ENCODE measurements around the gene SLC12A5.

Gene SLC12A5

DNA sequence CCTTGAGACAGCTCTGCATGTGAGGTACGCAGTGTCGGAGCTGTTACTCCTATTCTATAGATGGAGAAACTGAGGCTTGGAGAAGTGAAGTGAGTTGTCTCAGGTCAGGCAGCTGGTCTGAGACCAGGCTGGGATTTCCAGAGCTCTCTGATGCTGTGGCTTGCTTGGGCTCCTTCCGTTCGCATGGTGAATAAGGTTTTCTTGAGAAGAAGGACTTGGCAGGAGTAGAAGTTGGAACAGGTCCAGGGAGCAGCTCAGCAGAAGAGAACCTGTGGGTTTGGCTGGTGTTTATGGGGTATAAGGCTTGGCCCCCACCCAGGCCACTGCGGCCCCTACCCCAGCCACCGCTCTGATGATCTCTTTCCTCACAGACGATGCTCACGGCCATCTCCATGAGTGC is 7.4 kb downstream of the SLC12A5 start:
- H3K4me2 ChIP-seq = no peak overlapping the region
- H3K9me3 ChIP-seq = no peaks in the 10 kb centered on the region
- peaks cover 80% of the 10 kb centered on the region for H4K20me1 ChIP-seq
- no peak for TF ChIP-seq Cebpa-rat (IDR thresholded peaks at IDR 0.05)
- H3K4me3 ChIP-seq = no peak overlapping the region
- peaks cover 2% of the 10 kb centered on the region; the same call in 1 of the 2 replicates for H3K4me1 ChIP-seq
- H3K27ac ChIP-seq = no peak overlapping the region
- H3K27me3 ChIP-seq = peaks cover 23% of the 10 kb centered on the region
- H3K36me3 ChIP-seq = no peaks in the 10 kb centered on the region
- H3K9ac ChIP-seq = no peak overlapping the region

DNA sequence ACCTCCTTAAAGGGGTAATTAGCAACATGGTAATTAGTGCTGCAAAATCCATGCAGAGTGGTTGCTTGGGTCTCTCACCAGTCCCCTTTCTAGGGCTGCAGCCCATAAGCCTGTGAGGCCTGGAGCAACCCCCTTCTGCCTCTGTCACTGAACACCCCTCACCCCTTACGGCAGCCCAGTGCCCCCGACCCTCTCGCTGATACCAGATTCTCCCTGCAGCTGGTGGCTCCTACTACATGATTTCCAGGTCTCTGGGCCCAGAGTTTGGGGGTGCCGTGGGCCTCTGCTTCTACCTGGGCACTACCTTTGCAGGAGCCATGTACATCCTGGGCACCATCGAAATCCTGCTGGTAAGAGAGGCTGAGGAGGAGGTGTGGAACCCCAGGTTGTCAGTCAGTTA is 8.0 kb downstream of the SLC12A5 start:
- no peak overlapping the region for H3K27ac ChIP-seq
- no peaks in the 10 kb centered on the region for H3K9me3 ChIP-seq
- H3K27me3 ChIP-seq = peaks cover 17% of the 10 kb centered on the region
- peaks cover 80% of the 10 kb centered on the region for H4K20me1 ChIP-seq
- no peaks in the 10 kb centered on the region for H3K4me1 ChIP-seq
- H3K9ac ChIP-seq = no peak overlapping the region
- TF ChIP-seq Cebpa-rat (IDR thresholded peaks at IDR 0.05) = no peak
- H3K4me2 ChIP-seq = no peak overlapping the region
- H3K36me3 ChIP-seq = no peaks in the 10 kb centered on the region
- H3K4me3 ChIP-seq = no peak overlapping the region

DNA sequence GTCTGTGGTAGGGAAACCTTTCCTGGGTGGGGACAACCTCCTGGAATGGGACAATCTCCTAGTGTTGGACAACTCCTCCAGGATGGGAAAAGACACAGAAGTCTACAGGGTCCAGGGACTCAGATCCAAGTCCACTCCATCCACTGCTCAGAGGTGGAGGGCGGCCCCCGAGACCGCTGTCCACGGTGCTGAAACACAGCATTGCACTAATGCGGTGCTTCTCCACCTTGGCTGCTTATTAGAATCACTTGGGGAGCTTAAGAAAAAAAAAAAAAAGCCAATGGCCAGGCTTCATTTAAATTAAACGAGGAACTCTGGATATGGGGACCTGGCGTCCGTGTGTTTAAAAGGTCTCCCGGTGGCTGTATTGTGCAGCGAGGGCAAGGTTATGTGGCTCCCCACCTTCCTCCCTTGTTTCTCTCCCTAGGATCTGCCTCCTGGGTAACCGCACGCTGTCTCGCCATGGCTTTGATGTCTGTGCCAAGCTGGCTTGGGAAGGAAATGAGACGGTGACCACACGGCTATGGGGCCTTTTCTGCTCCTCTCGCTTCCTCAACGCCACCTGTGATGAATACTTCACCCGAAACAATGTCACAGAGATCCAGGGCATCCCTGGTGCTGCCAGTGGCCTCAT is 12.0 kb downstream of the SLC12A5 start:
- no peak overlapping the region for H3K9ac ChIP-seq
- TF ChIP-seq Cebpa-rat (IDR thresholded peaks at IDR 0.05) = no peak

DNA sequence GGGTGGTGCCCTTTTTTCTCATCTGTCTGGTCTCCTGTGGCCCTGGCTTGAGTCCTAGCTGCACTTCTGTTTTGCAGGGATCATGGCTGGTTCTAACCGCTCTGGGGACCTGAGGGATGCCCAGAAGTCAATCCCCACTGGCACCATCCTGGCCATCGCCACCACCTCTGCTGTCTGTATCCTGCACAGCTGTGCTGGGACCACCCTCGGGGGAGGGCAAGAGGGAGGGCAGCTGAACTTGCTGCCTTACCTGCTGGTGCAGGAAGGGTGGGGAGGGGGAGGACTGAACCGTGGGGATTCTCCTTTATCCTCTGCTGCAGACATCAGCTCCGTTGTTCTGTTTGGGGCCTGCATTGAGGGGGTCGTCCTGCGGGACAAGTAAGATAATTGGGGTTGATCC is 14.5 kb downstream of the SLC12A5 start:
- H3K4me1 ChIP-seq = 0 out of 2 replicates have a peak, but pooled peaks cover 4% of the 10 kb centered on the region
- no peaks in the 10 kb centered on the region for H3K36me3 ChIP-seq
- H4K20me1 ChIP-seq = peaks cover 53% of the 10 kb centered on the region
- H3K27ac ChIP-seq = no peak overlapping the region
- no peak overlapping the region for H3K9ac ChIP-seq
- H3K27me3 ChIP-seq = no peaks in the 10 kb centered on the region
- H3K4me3 ChIP-seq = no peak overlapping the region
- no peak for TF ChIP-seq Cebpa-rat (IDR thresholded peaks at IDR 0.05)
- no peak overlapping the region for H3K4me2 ChIP-seq
- no peaks in the 10 kb centered on the region for H3K9me3 ChIP-seq

More for the DNA sequence above, 12.0 kb downstream of the SLC12A5 start:
- Histone ChIP-seq H3K27ac (no peak overlapping the region), H3K4me1 (0 out of 2 replicates have a peak, but pooled peaks cover 4% of the 10 kb centered on the region), H3K4me3 (no peak overlapping the region), H3K4me2 (no peak overlapping the region), H3K9me3 (no peaks in the 10 kb centered on the region), H4K20me1 (peaks cover 69% of the 10 kb centered on the region), H3K36me3 (no peaks in the 10 kb centered on the region), H3K27me3 (no peaks in the 10 kb centered on the region)

DNA sequence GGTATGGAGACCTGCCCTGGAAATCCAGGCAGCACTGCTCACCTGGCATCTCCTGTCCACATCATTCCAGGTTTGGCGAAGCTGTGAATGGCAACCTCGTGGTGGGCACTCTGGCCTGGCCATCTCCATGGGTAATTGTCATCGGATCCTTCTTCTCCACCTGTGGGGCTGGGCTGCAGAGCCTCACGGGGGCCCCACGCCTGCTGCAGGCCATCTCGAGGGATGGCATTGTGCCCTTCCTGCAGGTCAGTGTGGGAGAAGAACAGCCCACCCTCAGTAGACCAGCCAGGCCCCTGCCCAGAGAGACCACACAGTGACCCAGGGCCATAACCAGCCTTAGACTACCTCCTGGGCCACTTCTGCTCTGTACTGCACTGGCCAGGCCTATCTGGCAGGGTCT is 15.9 kb downstream of the SLC12A5 start:
- Histone ChIP-seq H3K4me3 (no peak overlapping the region), H3K27me3 (no peaks in the 10 kb centered on the region), H3K9me3 (no peaks in the 10 kb centered on the region), H3K9ac (no peak overlapping the region), H4K20me1 (peaks cover 52% of the 10 kb centered on the region), H3K36me3 (no peaks in the 10 kb centered on the region), H3K27ac (no peak overlapping the region), H3K4me2 (no peak overlapping the region), H3K4me1 (0 out of 2 replicates have a peak, but pooled peaks cover 4% of the 10 kb centered on the region)
- no peak for TF ChIP-seq Cebpa-rat (IDR thresholded peaks at IDR 0.05)

DNA sequence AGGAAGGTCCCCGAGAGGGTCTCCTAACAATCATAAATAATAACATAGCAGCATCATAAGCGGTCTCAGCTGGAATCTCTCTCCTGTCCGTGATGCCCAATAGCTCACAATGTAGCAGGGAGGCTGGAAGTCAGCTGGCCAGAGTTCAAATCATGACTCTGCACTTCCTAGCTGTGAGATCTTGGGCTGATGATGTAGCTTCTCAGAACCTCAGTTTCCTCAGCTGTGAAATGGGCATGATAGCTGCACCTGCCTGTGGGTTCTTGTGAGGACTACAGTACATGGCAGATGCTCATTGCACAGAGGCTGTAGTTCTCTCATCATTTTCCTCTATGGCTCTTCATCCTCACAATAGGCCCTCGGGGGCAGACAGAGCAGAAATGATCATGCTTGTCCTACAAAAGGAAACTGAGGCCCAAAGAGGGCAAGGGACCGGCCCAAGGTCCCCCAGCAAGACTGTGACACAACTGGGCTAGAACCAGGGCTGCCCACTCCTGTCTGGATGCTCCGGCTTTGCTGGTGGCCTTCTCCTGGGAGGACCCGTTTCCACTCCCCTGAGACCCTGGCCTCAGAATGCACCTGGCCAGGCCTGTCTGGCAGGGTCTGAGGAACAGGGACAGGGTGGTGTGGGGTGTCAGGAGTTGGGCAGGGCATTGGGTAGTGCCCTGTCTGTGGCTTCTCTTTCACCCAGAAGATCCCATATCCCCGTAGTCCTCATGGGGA is 17.7 kb downstream of the SLC12A5 start:
- no peaks in the 10 kb centered on the region for H3K9me3 ChIP-seq
- no peak overlapping the region for H3K9ac ChIP-seq
- no peak overlapping the region for H3K4me3 ChIP-seq
- peaks cover 34% of the 10 kb centered on the region; the same call in 1 of the 2 replicates for H4K20me1 ChIP-seq
- TF ChIP-seq Cebpa-rat (IDR thresholded peaks at IDR 0.05) = no peak
- H3K27me3 ChIP-seq = no peaks in the 10 kb centered on the region
- H3K4me1 ChIP-seq = 0 out of 2 replicates have a peak, but pooled peaks cover 4% of the 10 kb centered on the region
- H3K4me2 ChIP-seq = no peak overlapping the region
- H3K36me3 ChIP-seq = no peaks in the 10 kb centered on the region
- H3K27ac ChIP-seq = no peak overlapping the region

DNA sequence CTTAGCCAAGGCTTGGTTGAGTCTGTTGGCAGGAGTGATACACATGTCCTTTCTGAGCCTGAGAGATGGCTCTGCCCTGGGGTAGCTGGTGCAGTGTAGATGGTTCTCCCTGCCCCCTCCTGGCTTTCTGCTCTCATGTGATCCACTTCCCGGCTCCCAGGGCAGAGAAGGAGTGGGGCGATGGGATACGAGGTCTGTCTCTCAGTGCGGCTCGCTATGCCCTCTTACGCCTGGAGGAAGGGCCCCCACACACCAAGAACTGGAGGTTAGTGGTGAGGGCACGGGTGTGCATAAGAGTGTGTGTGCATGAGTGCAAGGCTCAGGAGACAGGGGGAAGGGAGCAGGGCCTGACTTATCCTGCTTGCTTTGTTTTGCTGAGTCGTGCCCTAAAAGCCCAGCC is 18.8 kb downstream of the SLC12A5 start:
- Histone ChIP-seq H3K9me3 (no peaks in the 10 kb centered on the region), H3K27ac (no peak overlapping the region), H3K27me3 (no peaks in the 10 kb centered on the region), H3K4me2 (no peak overlapping the region), H3K36me3 (no peaks in the 10 kb centered on the region), H4K20me1 (peaks cover 25% of the 10 kb centered on the region; the same call in 1 of the 2 replicates), H3K4me3 (no peak overlapping the region), H3K4me1 (0 out of 2 replicates have a peak, but pooled peaks cover 4% of the 10 kb centered on the region), H3K9ac (no peak overlapping the region)
- TF ChIP-seq Cebpa-rat (IDR thresholded peaks at IDR 0.05) = no peak

DNA sequence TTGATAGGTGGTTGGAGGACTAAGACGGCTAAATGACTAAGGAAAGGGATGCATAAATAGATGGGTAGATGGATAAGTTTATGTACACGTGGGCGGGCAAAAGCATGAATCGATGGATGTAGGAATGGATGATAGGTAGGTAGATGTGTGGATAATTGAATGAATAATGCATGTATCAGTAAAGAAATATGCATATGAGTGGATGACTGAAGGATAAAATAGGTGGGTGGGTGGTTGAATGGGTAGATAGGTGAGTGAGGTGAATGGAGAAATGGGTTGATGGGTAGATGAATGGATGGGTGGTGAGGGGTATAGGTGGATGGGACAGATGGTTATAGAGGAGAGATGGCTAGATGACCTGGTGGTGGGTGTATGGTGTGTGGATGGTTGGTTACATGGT is 20.2 kb downstream of the SLC12A5 start:
- Histone ChIP-seq H3K27ac (no peak overlapping the region), H3K9ac (no peak overlapping the region), H3K4me1 (0 out of 2 replicates have a peak, but pooled peaks cover 4% of the 10 kb centered on the region), H4K20me1 (peaks cover 24% of the 10 kb centered on the region; the same call in 1 of the 2 replicates), H3K4me2 (no peak overlapping the region), H3K27me3 (no peaks in the 10 kb centered on the region), H3K4me3 (no peak overlapping the region), H3K9me3 (no peaks in the 10 kb centered on the region), H3K36me3 (no peaks in the 10 kb centered on the region)
- no peak for TF ChIP-seq Cebpa-rat (IDR thresholded peaks at IDR 0.05)

DNA sequence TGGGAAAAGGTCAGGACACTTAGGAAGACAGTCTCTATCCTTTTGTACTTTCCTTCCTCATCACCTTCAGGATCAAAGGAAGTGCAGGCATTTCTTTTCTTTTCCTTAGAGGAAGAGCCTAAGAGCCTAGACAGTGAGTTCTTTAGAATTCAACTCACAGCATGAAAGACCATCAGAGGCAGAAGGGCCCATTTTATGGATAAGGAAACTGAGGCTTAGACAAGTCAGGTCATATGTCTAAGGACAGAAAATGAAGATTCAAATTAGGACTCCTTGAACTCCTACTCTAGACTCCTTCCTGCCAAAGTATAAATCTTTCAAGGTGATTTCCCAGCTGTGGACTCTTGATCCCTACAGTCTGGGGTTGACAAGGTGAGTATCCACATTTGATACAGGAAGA is 20.8 kb downstream of the SLC12A5 start:
- no peak overlapping the region for H3K4me2 ChIP-seq
- H3K4me3 ChIP-seq = no peak overlapping the region
- H3K27me3 ChIP-seq = no peaks in the 10 kb centered on the region
- no peak for TF ChIP-seq Cebpa-rat (IDR thresholded peaks at IDR 0.05)
- no peak overlapping the region for H3K9ac ChIP-seq
- no peaks in the 10 kb centered on the region for H3K36me3 ChIP-seq
- H3K27ac ChIP-seq = no peak overlapping the region
- peaks cover 30% of the 10 kb centered on the region; the same call in 1 of the 2 replicates for H4K20me1 ChIP-seq
- 0 out of 2 replicates have a peak, but pooled peaks cover 4% of the 10 kb centered on the region for H3K4me1 ChIP-seq
- no peaks in the 10 kb centered on the region for H3K9me3 ChIP-seq

DNA sequence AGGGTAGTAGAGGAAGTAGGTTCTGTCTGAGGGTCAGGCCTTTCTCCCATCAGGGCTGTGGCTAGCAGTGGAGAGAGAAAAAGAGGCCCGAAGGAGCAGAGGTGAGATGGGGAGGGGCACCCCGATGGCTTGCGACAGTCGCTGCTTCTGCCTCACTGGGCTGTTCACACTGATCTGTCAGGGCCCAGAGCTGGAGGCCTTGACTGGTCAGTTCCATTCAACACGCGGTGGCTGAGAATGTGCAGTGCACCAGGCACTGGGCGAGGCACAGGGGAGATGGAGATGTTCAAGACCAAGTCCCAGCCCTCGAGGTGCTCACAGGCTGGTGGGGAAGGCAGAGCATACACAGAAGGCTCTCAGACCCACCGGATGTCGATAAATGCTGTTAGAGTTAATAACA is 21.4 kb downstream of the SLC12A5 start:
- Histone ChIP-seq H3K4me2 (no peak overlapping the region), H3K27ac (no peak overlapping the region), H3K9ac (no peak overlapping the region), H3K36me3 (no peaks in the 10 kb centered on the region), H3K4me3 (no peak overlapping the region), H3K9me3 (no peaks in the 10 kb centered on the region), H3K27me3 (no peaks in the 10 kb centered on the region), H4K20me1 (peaks cover 36% of the 10 kb centered on the region), H3K4me1 (0 out of 2 replicates have a peak, but pooled peaks cover 1% of the 10 kb centered on the region)
- TF ChIP-seq Cebpa-rat (IDR thresholded peaks at IDR 0.05) = no peak
